Activated naive CD4-positive, alpha-beta T cell (primary cell): ENCODE data around the gene CHST12.
"Not testable (repeated sequence)": the region's sequence is repeated elsewhere in the genome, so short reads cannot be mapped to it uniquely, and the experiment has no call there.

Experiments
- DNase-seq, 4 experiments: peaks; one replicate each; lab custom pipeline; 2025; lab: John Stamatoyannopoulos, UW

The CHST12 gene

DNA sequence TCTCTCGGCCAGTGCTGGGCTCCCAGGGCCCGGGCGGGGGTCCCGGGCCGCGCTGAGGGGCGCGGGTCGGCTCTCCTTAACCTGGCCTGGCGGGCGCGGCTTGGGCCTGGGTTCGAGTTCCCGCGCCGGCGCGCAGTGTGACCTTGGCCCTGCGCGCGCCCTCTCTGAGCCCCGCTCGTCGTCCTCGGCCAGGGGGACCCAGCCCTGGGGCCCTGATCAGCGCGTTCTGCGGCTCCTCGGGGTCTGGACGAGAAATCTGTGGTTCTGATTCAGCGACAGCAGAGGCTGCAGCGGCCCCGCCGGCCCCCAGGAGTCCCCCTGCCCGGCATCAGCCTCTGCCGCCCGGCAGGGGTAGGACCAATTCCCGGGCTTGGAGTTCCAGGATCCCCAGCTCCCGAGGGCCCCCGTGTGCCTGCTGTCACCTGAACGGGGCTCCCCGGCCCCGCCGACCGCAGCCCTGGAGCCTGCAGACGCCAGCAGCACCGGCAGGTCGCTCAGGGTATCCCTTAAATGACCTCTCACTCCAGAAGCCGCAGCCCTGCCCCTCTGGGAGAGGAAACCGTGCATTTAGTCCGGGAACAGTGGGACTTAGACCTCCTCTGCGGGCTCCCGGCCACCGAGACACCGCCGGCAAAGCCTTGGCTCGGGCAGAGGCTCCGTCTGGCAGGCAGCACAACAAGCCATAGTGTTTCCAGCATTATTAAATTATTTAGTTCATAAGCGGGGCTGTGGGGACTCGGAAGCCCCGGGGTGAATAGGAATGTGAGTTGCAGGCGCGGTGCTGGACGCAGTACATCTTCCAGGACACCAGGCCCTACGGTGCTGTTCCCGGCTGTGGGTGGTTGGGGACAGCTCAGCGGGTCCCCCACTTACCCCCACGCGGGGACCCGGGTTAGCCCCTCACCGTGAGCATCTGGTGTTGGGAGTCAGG, 572 bp downstream of the CHST12 start:
- peak in 1 of 4 experiments; percentile 40 for DNase-seq

GRCh38 chr7:2404714-2405119, 1.3 kb downstream of the CHST12 start:
- DNase-seq, result no peak

DNA sequence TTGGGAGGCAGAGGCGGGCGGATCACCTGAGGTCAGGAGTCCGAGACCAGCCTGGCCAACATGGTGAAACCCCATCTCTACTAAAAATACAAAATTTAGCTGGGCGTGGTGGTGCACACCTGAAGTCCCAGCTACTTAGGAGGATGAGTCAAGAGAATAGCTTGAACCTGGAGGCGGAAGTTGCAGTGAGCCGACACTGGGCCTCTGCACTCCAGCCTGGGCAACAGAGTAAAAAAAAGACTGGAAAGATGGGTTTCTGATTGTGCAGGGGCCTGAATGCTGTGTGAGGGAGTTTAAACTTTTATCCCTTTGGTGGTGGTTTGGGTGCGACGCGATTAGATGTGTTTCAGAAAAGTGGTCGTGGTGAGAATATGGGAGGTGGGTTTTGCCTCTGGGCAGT, 1.8 kb downstream of the CHST12 start:
- no peak for DNase-seq

DNA sequence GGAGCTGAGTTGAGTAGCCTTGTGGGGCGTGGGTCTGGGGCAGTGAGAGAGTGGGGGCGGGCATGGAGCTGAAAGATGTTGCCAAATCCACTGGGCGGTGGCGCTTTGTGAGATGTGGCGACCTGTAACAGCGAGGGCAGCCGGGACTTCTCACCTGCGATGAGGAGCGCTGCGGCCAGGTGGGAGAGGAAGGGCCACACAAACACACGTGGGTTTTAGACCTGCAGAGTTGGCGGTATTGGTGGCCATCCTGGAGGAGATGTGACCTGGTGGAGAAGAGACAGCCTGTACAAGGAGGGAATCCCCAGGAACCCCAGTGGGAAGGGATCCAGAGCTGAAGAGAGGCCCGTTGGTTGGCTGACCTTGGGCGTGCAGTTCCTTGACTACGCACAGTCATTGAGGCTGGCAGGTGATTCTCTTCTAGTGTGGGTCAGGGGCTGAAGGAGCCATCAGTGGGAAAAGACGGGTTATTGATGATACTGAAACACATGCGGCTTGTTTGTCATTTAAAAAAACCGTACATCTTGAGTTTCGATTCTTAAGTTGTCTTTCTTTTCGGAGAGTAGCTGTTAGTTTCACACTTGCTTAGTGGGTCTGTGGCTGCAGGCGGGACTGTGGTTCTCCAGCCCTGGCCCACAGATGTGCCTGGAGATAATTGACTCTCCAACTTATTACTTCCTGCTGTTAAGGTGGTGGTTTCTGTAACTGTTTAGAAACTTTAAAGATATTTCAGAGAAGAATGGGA, 2.4 kb downstream of the CHST12 start:
- peak in 1 of 4 experiments; percentile 16 for DNase-seq

- DNase-seq, result no peak
These were observed 6.5 kb downstream of the CHST12 start for GRCh38 chr7:2409745-2410414.

- DNase-seq, result no peak
These were observed 7.6 kb downstream of the CHST12 start for GRCh38 chr7:2411049-2411448.

- DNase-seq, result no peak
These were observed 8.6 kb downstream of the CHST12 start for GRCh38 chr7:2411815-2412586.

- no peak for DNase-seq
These were observed 9.3 kb downstream of the CHST12 start for GRCh38 chr7:2412587-2413201.

DNA sequence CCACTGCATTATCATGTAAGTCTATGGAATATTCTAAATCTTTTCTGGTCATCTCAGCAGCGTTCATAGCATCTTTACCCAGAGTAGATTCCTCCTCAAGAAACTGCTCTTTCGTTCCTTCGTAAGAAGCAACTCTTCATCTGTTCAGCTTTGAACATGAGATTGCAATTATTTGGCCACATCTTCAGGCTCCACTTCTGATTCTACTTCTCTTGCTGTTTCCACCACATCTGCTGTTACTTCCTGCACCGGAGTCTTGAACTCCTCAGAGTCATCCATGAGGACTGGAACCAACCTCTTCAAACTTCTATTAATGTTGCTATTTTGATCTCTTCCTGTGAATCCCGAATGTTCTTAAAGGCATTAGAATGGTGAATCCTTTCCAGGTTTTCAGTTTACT, 12.7 kb downstream of the CHST12 start:
- no peak for DNase-seq

DNA sequence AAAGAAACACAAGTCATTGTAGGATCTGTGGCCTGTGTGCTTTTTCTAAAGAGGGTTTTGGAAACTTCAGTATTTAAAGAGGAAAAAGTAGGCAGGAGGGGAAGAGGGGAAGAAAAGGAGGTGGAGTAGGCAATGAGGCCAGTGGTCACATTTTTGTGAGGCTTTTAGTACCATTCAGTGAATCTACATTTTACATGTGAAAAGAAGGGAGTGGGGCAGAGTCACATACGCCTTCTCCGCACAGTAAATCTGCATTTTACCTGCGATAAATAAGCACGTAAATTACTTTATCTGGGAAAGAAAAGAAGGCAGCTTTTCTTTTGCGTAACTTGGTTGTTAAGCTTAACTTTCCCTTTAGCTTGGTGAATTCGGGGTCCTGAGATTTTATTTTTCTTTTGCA, 13.2 kb downstream of the CHST12 start:
- no peak for DNase-seq

GRCh38 chr7:2417178-2417577, 13.8 kb downstream of the CHST12 start:
- not testable (repeated sequence) for DNase-seq

DNA sequence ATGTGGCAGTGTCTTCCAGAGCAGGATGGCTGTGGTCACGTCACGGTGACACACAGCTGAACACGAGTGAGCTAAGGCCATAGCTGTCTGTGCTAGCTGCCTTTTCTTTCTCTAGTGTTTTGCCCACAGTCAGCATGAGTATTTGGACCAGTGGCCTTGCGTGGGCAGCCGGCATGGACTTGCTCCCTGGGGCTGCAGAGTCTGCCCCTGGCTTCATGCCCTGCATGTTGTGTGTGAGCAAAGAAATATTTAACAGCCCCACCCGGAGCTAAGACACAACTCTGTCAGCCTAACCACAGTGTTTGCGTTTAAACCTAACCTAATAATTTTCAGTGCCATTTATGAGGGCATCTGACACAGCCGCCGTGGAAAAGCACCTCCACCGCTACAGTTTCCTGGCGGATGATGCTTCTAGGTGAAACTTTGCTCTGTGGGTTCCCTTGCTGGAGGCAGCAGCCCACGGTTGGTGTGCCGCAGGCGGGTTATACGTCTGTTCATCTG, 14.6 kb downstream of the CHST12 start:
- no peak for DNase-seq

DNA sequence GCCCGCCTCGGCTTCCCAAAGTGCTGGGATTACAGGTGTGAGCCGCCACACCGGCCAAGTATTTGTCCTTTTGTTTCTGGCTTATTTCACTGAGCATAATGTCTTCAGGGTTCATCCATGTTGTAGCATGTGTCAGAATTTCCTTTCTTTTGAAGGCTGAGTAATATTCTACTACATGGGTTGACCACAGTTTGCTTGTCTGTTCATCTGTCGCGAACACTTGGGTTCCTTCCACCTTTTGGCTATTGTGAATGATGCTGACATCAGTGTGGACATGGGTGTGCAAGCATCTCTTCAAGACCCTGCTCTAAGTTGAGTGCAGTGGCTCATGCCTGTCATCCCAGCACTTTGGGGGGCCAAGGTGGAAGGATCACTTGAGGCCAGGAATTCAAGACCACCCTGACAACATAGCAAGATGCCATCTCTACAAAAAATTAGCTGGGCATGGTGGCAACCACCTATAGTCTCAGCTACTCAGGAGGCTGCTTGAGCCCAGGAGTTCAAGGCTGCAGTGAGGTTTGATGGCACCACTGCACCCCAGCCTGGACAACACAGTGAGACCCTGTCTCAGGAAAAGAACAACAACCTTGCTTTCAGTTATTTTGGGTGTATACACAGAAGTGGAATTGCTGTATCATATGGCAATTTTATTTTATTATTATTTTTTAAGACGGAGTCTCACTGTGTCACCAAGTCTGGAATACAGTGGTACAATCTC, 17.0 kb downstream of the CHST12 start:
- DNase-seq, result no peak

DNA sequence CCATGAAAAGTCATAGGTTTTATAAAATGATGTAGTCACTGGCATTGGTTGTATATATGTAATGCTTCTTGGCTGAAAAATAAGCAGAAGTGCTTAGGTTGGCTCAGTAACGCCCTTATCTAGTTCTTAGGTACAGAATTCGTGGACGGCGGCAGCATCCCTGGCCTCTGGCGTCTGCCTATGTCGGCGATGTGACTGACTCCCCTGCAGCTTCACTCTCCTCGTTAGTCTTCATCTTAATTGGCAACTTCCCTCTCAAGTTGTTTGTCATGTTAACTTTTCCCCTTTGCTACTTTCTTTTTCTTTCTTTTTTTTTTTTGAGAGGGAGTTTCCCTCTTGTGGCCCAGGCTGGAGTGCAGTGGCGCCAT, 18.5 kb downstream of the CHST12 start:
- DNase-seq, result no peak

DNA sequence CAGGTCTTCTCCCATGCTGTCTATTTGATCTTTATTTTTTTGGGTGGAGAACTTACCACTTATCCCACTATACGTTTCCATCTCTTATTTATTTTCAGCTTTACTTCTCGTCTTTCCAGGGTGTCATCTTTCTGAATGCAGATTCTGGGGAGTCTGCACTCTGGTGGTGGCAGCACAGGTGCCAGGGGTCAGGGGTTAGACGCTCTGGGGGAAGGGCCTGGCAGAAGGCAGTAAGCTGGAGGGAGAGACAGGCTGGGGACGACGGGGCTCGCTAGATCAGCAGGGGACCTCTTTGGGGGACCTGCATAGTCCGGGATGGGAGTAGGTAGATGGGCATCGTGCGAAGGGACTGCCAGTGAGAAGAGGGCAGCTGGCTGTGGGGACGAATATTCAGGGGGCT, 22.3 kb downstream of the CHST12 start:
- DNase-seq, result no peak

DNA sequence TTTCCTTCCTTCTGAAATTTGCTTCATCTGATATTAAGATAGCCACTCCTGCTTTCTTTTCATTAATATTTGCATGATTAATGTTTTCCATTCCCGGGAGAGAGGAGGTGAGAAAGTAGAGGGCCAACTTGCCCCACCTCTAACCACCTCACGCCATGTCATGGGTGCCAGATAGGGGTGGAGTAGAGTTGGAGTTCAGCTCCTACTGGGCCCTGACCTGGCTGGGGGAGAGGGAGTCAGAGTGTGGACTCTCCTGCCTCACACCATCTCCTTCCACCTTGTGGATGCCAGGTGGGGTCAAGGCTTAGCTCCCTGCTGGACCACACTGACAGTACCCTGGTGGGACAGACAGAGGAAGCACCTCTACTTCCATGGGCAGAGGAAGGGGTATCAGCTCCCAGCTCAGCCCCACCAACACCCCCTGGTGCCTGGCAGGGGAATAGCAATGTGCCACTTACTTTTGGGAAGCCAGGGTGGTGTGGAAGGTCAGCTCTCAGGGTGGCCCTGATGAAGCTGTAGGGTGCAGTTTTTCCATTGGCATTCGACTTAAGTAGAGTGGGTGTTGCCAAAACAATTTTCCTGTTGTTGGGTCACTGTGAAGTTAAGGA, 28.0 kb downstream of the CHST12 start:
- DNase-seq, result no peak

- no peak for DNase-seq
These were observed 29.7 kb downstream of the CHST12 start for GRCh38 chr7:2432910-2433712.

DNA sequence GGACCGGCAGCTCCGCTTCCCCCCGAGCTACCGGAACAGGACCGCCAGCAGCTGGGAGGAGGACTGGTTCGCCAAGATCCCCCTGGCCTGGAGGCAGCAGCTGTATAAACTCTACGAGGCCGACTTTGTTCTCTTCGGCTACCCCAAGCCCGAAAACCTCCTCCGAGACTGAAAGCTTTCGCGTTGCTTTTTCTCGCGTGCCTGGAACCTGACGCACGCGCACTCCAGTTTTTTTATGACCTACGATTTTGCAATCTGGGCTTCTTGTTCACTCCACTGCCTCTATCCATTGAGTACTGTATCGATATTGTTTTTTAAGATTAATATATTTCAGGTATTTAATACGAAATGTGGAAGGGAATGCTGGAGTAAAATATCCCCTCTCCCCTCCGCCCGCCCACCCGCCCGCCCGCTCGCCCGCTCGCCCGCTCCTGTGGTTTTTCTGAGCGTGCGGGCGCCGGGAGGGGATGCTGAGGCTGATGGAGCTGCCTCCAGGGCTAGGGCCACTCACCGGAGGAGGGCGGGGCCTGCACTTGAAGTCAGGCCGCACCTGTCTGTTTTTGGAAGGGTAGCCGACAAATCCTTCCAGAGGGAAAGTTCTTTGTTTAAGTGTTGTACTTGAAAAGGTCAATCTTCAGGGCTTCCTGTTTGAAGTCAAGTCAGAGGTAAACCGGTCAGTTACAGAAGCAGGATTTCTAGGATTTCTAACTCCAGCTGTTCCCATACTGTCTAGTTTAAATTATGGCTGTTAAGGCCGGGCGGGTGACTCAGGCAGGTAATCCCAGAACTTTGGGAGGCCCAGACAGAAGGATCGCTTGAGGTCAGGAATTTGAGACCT, 30.5 kb downstream of the CHST12 start:
- DNase-seq, result no peak
